Measurements from ENCODE around the gene ABI1. TPM values are rescaled to one million over a fixed set of nuclear protein-coding genes. Genes with fewer than 3 reads are reported as not detected.
A peak's percentile ranks its signal among the peaks of the same experiment; 100 is the strongest.

Gene ABI1
- total RNA-seq, 1 donor from 2014 or later: 23.9 TPM

- intact Hi-C loops (cut with DNase I): no loop called here
- ATAC-seq (ENCODE audit: poor library complexity): no peak
- no peak for DNase-seq
These were observed 161.8 kb downstream of the ABI1 start for GRCh38 chr10:26698909-26699308.

GRCh38 chr10:26697922-26698608 is 162.7 kb downstream of the ABI1 start:
- ATAC-seq (ENCODE audit: poor library complexity) (no peak), DNase-seq (no peak)
- intact Hi-C loops (cut with DNase I): no loop called here

- intact Hi-C loops (cut with DNase I): no loop called here
- ATAC-seq (ENCODE audit: poor library complexity) (peak; percentile 97), DNase-seq (peak; percentile 87)
These were observed 163.4 kb downstream of the ABI1 start, which contains the start of gene PDSS1 for GRCh38 chr10:26697163-26697921. TSS of gene PDSS1 (plus strand) at chr10:26697701. CDS start at chr10:26697712, 11 bp downstream.

GRCh38 chr10:26696786-26697162 is 164.0 kb downstream of the ABI1 start:
- DNase-seq (no peak), ATAC-seq (ENCODE audit: poor library complexity) (no peak)
- intact Hi-C loops (cut with DNase I): no loop called here

Other genes starting within 250 kb of the ABI1 start
- 4.5 TPM for gene PDSS1, start 163.3 kb downstream of the ABI1 start, total RNA-seq
- gene ANKRD26, start 239.5 kb upstream of the ABI1 start, total RNA-seq: 10.5 TPM